Hematopoietic multipotent progenitor cell treated with erythropoietin and hydrocortisone succinate and interleukin-3 and kit ligand, for 17 days (in vitro differentiated cells): ENCODE measurements around the gene SRL.

ENCODE experiments used
- DNase-seq: peaks from one replicate; pipeline ENCODE4 v3.0.0-alpha.2; 2015; ENCODE audit warnings: low spot score

SRL gene

GRCh38 chr16:4241928-4242283 is at the start of gene SRL:
Gene SRL (minus strand): TSS chr16:4242080. CDS start chr16:4242067, 13 bp downstream.
- no peak for DNase-seq

DNA sequence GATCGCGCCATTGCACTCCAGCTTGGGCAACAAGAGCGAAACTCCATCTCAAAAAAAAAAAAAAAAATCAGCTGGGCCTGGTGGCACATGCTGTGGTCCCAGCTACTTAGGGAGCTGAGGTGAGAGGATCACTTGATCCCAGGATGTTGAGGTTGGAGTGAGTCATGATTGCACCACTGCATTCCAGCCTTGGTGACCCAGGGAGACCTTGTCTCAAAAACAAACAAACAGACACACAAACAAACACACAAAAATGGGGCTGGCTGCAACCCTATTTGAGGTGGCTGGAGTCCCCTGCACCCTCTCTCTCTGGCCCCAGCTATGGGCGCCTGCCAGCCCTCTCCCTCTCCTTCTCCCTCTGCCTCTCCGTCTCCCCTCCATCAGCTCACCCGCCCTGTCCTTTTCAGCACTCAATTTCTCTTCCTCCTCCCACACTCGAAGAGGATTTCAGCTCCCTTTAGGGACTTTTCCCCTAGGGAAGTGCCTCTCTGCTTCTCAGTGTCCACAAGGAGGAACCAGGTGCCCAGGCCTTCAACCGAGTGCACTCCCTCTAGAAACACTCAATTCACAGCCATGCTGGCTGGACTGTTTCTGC is 48.5 kb upstream of the SRL start:
- no peak for DNase-seq

GRCh38 chr16:4288148-4288921 is 46.5 kb upstream of the SRL start:
- peak; percentile 70 for DNase-seq

DNA sequence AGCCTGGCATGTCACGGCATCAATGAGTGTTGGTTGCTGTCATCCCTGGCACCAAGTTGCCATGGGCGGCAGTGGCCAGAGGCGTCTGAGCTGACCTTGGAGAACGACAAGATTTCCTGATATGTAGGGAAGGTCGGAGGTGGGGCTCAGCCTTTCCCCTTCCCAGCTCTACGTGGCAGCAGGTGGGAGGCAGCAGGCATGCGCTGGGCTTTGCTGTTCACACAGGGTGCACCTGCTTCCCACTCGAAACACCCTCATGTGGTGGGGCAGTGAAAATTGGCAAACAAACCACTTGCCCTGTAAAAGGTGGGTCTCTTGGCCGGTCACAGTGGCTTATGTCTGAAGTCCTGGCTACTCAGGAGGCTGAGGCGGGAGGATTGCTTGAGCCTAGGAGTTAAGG is 43.3 kb upstream of the SRL start:
- DNase-seq: no peak

DNA sequence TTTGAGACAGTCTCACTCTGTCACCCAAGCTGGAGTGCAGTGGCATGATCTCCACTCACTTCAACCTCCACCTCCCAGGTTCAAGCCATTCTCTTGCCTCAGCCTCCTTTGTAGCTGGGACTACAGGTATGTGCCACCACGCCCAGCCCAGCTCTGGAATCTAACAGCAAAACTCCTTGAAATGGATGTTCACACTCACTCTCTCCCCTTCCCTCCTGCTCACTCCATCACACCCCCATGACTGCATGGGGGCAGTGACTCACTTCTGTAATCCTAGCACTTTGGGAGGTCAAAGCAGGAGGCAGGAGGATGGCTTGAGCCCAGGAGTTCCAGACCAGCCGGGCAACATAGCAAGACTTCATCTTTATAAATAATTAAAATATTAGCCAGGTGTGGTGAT is 42.1 kb upstream of the SRL start:
- DNase-seq: no peak

DNA sequence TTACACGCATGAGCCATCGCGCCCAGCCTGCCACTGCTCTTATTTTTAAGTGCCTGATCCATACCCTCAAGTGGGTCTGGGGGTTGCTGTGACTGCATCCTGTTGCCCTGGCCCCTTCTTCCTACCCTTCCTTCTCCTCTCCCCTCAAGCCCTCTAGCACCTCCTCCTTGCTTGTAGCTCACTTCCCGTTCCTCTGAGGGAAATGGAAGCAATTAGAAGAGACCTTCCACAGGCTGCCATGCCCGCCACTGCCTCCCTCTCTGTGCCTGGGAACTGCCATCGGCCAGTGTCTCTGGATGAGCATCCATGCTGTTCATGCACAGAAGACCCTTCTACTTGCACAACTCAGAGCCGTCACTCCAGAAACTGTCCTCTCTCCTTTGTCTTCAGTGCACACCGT is 41.6 kb upstream of the SRL start:
- no peak for DNase-seq

DNA sequence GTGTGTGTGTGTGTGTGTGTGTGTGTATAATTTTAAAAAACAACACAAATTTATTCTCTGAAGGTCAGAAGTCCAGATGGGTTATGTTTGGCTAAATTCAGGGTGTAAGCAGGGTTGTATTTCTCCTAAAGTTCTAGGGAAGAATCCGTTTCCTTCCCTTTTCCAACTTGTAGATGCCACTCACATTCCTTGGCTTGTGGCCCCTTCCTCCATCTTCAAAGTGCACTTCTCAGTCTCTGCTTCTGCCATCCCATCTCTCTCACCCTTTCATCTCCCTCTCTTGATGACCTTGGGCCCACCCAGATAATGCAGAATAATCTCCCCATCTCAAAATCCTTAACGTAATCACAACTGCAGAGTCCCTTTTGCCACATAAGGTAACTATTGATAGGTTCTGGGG is 38.7 kb upstream of the SRL start:
- no peak for DNase-seq

DNA sequence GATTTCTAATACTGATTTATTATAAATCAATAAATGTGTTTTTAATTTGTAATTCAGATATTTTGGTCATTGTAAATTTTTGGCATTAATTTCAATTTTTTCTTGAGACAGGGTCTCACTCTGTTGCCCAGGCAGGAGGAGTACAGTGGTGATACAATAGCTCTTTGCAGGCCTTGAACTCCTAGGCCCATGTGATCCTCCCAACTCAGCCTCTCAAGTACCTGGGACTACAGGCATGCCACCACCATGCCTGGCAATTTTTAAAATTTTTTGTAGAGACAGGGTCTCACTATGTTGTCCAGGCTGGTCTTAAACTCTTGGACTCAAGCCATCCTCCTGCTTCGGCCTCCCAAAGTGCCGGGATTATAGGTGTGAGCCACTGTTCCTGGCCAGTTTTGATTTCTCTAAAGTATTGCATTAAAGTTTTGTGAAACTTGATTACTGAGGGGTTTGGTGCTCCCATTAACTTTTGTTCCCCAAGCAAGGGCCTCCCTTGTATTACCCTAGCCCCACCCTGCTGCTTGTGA is 36.2 kb upstream of the SRL start:
- no peak for DNase-seq

DNA sequence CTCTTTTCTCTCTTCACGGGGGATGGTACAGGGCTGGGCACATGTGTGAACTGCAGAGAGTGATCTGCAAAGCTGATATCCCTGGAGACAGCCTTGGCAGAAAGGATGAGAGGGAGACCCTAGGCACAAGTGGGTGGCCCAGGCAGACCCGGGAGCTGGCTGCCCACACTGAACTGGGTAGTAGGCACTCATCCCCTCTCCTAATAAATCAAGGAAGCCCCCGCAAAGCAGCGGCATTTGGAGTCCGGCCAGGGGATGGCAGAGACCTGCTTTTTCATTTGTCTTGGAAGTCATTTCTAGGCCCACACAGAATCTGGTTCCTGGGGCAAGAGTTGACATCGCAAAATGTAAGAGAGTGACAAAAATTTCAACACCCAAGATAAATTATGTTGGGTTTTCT is 34.0 kb upstream of the SRL start:
- no peak for DNase-seq

DNA sequence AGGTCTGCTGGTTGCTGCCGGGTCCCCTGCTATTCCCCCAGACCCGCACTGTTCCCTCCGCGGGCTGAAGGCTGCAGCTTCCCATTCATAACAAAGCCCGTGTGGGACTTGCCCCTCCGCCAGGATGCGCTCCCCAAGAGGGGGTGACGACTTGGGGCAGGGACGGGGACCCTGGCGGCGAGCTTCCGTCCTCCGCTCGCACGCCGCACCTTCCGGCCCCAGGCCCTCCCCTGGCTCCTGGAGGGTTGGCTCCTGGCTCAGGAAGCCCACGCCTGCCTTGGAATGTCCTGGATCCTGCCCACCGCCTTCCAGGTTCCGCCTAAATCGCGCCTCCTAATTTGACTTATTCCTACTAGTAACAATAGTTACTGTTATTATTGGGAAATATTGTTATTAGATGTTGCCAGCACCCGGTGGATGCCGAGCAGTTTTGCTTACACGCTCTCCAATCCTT is 32.0 kb upstream of the SRL start:
- no peak for DNase-seq

DNA sequence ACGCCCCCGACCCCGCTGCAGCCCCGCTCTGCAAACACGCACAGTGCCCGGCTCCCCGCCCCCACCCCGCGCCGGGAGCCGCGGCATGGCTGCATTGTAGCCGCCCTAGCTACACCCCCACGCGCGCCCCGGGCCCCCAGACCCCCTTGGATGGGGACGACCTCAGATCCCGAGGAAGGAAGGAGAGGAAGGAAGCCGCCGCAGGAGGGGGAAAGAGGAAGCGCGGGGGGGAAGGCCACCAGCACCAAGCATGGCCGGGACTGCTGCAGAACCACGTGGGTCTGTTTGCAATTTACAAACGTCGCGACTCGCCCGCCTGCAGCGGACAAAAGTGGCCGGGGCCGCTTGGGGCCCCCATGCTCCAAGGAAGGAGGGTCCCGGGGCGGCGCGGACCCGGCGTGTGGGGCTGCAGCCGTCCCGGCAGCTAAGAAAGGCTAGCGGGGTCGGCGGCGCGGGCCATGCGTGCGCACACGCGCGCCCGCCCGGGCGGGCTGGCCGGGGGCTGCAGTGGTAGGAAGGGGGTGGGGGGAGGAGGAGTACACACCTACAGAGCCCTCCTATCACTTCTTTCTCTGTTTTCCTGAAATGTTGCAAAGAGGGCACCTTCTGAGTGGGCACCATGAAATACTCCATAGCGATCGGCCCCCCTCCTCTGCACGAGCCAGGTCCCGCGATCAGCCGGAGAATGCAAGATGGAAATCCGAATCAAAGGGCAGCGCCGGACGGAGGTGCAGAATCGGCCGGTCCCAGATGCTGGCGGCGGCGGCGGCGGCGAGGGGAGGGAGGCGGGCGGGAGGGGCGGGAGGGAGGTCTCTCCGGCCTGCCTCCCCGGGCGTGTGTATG is 30.5 kb upstream of the SRL start:
- DNase-seq: peak; percentile 12

- peak; percentile 84 for DNase-seq
Measured at GRCh38 chr16:4271176-4272113, 29.6 kb upstream of the SRL start.

GRCh38 chr16:4270595-4270994 is 28.7 kb upstream of the SRL start:
- DNase-seq: no peak

- no peak for DNase-seq
Measured at GRCh38 chr16:4270091-4270490, 28.2 kb upstream of the SRL start.

DNA sequence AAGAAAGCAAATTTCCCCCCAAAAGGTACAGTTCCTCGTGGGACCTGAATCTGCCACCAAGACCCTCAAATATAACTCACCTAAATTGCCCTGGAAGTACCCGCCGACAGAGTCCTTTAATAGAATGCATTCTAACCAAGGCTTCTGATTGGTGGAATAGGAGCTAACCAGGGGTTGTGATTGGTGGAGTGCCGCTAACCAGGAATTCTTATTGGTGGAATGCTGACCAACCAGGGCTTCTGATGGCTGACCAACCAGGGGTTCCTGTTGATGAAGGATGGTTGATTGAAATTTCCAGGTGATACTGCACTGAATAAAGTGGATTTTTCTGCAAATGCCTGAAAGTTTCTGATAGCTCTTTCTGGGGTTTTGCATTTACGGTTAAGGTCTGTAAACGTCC is 24.5 kb upstream of the SRL start:
- DNase-seq: peak; percentile 24

DNA sequence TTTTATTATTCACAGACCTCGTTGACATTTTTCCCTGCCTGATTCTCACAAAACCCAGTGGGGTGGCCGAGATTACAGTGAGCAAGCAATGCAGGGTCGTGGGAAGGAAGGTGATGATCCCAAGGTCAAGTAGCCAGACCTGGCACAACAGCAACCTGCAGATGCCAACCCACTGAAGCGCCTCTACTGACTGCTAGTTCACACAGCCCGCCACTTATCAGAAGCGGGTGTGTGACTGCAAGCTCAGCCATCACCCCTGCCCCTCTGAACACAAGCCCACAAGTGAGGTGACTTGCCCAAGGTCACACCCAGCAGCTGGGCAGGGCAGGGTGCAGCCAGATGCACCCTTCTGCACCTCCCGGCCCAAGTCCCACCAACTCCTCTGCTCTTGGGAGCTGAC is 23.8 kb upstream of the SRL start:
- DNase-seq: no peak

DNA sequence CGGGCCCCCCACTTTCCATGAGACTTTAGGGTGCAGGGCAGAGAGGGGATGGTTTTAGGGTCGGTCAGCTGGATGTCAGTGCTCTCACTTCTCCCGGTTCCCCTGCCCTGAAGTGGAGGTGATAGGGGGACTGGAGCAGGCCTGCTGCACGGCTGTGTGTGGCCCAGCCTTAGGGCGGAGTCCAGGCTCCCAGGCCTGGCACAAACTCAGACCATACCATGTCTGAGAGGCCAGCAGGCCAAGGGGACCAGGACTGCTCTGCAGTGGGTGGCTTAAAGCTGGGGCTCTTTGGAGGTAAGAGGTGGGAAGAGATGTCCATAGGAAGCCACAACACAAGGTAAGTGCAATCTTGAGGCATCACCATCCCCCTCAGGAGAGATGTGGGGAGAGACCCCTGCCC is 22.7 kb upstream of the SRL start:
- no peak for DNase-seq

DNA sequence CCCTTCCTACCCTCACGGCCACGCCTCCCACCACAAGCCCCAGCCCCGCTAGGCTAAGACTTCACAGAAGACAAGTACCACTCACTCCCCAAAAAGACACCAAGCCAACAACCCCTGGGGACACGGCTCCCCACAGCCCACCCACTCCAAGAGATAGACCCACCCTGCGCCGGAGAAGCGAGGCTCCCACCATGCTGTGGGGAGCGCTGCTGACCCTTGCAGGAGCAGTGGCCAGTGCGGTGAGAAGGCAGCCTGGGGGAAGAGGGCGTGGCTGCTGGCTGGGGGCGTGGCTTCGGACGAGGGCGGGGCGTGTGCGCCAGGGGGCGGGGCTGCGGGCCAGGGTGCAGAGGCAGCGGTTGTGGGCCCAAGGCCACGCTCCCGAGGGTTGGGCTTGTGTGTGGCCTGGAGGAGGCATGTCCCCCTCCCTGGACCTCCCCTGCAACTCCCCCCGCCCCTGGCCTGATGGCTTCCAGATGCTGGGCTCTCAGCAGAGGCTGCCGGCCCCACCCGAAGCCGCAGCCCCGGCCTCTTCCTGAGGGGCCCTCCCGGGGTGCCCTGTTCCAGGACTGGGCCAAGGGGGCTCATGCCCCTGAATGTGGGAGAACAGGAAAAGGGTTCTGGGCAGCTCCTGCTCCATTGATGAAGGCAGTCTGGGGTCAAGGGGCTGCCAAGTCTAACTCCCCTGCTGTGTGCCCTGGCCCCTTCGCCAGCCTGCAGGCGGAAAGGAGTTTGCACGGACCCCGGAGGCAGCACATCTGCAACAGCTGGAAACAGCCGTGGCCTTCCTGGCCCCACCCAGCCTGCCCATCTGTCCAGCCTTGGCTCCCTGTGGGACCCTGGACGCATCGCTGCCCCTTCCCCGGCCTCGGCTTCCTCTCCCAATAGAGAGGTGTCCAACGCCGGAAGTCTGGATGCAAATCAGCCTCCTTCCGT is 21.9 kb upstream of the SRL start:
- peak; percentile 45 for DNase-seq

- no peak for DNase-seq
Measured at GRCh38 chr16:4262303-4262835, 20.5 kb upstream of the SRL start.

DNA sequence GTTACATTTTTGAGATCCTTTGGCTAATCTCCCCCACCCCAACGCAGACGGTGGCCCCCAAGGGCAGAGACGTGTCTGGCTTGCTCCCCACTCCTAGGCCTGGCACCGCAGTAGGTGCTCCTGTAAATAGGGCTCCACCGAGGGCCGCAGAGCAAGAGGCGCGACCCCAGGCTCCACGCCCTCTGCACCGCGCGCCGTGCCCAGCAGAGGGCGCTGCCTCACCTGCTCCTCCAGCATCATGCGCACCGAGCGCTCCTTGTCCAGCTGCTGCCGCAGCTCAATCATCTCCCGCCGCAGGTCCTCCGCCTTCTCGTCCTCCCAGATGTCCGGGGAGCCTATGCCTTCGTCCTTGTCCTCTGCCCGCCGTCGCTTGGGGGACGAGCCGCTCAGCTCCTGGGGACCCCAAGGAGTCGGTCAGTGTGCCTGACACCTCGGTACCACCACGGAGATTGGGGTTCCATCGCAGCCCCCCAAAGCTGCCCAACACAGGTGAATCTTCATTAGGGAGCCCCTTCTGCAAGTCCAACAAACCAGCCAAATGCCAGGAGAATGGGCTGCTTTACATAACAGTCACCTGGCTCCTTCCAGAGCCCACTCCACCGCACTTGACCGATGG is 19.8 kb upstream of the SRL start:
- DNase-seq: peak; percentile 43
